RWPE1 (cell line): ENCODE measurements around the gene BFSP1.

ENCODE experiments used
- CTCF ChIA-PET: fragments of 350-600 bp; sonication (Branson Sonifier 250); formaldehyde crosslinking; extraction: SDS; loops from one replicate; lab custom pipeline; 2021; lab: Yijun Ruan, JAX
- POLR2A ChIA-PET: fragments of 400-600 bp; formaldehyde crosslinking; extraction: SDS; loops from one replicate; lab custom pipeline; 2020; ENCODE audit warnings: antibody characterized with exemption; ENCODE audit not compliant: low non-redundant PET; lab: Yijun Ruan, JAX
- DNase-seq: peaks from one replicate; pipeline ENCODE4 v3.0.0; 2012; ENCODE audit warnings: low spot score
- H3K27ac ChIP-seq: fragments of 450-650 bp; 2 replicates; pipeline ENCODE4 v1.5.1; 2017
- TF ChIP-seq, protein P1 (sequence below): fragments of 450-650 bp; conservative IDR thresholded peaks from 2 replicates; pipeline ENCODE4 v1.5.1; 2017; ENCODE audit warnings: low read depth, mild to moderate bottlenecking

The BFSP1 gene

DNA sequence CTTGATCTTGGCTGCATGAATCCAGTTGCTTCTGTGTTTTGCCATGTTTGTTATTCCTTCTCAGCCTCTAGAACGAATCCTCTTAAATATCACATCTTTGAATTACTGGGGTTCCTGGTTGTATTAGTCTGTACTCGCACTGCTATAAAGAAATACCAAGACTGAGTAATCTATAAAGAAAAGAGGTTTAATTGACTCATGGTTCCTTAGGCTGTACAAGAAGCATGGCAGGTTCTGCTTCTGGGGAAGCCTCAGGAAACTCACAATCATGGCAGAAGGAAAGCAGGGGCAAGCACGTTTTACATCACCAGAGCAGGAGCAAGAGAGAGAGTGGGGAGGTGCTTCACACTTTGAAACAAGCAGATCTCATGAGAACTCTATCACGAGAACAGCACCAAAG, 18.0 kb upstream of the BFSP1 start:
- ChIA-PET CTCF (interaction anchor here (0.8 kb wide), 1 partner anchor 46 kb away, joined by 3 read pairs; no protein-coding TSS in a partner anchor), POLR2A (no interaction called here)
- no peak for DNase-seq
- TF ChIP-seq, protein P1, sequence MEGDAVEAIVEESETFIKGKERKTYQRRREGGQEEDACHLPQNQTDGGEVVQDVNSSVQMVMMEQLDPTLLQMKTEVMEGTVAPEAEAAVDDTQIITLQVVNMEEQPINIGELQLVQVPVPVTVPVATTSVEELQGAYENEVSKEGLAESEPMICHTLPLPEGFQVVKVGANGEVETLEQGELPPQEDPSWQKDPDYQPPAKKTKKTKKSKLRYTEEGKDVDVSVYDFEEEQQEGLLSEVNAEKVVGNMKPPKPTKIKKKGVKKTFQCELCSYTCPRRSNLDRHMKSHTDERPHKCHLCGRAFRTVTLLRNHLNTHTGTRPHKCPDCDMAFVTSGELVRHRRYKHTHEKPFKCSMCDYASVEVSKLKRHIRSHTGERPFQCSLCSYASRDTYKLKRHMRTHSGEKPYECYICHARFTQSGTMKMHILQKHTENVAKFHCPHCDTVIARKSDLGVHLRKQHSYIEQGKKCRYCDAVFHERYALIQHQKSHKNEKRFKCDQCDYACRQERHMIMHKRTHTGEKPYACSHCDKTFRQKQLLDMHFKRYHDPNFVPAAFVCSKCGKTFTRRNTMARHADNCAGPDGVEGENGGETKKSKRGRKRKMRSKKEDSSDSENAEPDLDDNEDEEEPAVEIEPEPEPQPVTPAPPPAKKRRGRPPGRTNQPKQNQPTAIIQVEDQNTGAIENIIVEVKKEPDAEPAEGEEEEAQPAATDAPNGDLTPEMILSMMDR: no peak
- no peak overlapping the region for H3K27ac ChIP-seq

DNA sequence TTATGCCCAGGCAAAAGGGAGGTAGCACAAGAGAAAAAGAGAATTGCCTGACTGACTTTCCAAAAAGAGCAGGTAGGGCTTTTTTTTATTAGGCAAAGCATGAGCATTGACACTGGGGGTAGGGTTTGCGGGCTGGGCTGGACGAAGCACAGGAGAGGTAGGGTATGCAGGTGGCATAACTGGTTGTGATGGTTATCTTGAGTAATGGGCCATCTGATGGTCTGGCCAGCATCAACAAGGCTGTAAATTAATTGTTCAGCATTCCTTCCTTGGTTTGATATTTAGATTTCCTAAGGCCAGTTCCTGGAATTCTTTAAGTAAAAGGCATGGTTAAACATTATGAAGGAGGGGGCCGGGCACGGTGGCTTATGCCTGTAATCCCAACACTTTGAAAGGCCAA, 13.9 kb upstream of the BFSP1 start:
- POLR2A ChIA-PET: no interaction called here
- no peak for DNase-seq
- CTCF ChIA-PET: interaction anchor here (0.7 kb wide), 1 partner anchor 24 kb away, joined by 3 read pairs; no protein-coding TSS in a partner anchor
- TF ChIP-seq, protein P1: no peak
- no peak overlapping the region for H3K27ac ChIP-seq

DNA sequence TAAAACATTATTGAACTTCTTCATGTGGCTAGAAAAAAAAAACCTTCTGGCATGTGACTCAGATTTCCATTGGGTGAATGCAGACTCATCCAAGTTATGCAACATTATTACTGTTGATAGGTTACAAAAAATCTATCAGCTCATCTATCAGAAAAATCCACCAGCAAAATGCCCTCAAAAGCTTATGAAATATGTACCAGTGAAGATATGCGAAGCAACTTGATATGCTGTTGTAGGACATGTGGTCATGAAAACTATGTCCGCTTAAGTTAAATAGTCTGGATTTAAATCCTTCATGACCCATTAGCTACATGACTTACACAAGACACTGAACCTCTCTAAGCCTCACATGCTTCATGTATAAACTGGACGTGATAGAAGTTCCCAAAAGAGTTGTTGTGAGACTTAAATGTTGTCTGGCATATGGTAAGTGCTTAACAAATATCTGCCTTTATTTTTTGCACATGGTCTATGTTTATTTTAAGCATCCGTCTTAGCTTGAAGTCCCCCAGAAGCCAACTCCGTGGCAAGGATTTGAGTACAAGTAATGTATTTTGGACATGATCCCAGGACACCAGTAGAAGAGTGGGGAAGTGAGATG, 12.5 kb upstream of the BFSP1 start:
- H3K27ac ChIP-seq: no peak overlapping the region
- TF ChIP-seq, protein P1: no peak
- ChIA-PET POLR2A (interaction anchor here (0.5 to 0.6 kb wide), 2 partner anchors 11 to 26 kb away, joined by 3 to 4 read pairs; partner anchors contain the start of gene DSTN), CTCF (interaction anchor here (1.5 kb wide), 1 partner anchor 73 kb away, joined by 3 read pairs; no protein-coding TSS in a partner anchor)
- no peak for DNase-seq

DNA sequence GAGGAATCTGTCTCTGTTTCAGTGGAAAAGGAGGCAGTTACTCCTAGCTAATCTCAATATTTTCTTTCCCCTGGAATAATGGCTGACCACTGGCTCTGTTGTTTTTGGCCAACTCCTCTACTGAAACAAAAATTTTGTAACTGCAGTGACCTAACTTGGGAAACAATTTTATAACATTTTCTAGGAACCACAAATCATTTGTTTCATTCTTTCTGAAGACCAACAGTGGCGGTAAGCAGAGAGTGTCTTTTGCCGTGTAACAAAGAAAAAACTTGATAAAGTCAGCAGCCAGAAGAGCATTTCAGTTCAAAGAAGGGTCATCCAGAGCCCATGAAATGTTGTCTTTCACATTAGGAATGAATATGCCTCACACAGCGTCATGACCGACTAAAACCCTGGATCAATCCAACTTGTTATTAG, 11.8 kb upstream of the BFSP1 start:
- CTCF ChIA-PET: interaction anchor here (0.9 to 1.5 kb wide), 2 partner anchors 9 to 74 kb away, joined by 3 read pairs; no protein-coding TSS in a partner anchor
- H3K27ac ChIP-seq: no peak overlapping the region
- no peak for DNase-seq
- TF ChIP-seq, protein P1: no peak
- POLR2A ChIA-PET: interaction anchor here (0.5 to 0.6 kb wide), 2 partner anchors 12 to 27 kb away, joined by 3 to 4 read pairs; partner anchors contain the start of gene DSTN

DNA sequence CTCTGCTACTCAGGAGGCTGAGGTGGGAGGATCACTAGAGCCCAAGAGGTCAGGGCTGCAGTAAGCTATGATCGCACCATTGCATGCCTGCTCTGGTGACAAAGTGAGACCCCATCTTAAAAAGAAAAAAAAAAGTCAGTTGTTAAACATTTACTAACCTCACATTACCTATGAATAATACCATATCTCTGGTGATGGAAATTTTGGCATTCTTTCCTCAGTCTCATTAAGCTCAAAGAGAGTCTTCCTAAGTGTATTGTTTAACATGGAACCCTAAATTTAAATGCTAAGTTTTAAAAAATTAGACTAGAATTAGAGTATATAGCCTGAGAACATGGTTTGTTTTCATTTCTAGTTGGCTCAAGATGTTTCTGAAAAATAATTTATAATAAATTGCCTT, 11.3 kb upstream of the BFSP1 start:
- no peak for DNase-seq
- POLR2A ChIA-PET: no interaction called here
- no peak overlapping the region for H3K27ac ChIP-seq
- CTCF ChIA-PET: interaction anchor here (0.9 kb wide), 1 partner anchor 8 kb away, joined by 3 read pairs; no protein-coding TSS in a partner anchor
- TF ChIP-seq, protein P1: no peak

DNA sequence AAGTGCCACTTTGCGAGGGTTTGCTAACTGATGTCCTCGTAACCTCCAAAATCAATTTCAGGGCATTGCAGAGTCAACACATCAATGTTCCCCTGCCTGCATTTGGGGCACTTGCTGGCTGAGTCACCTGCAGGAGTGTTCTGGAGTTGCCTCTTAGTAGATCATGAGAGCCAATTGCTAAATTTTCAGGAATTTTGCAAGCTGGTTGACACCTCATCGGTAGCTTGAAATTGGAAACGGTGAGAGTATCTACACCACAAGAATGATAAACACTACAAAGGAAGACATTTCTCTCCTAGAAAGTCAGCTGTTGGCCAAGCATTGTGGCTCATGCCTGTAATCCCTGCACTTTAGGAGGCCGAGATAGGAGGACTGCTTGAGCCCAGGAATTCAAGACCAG, 10.8 kb upstream of the BFSP1 start:
- ChIA-PET CTCF (interaction anchor here (0.9 to 1.5 kb wide), 2 partner anchors 8 to 15 kb away, joined by 3 to 5 read pairs; no protein-coding TSS in a partner anchor), POLR2A (no interaction called here)
- H3K27ac ChIP-seq: no peak overlapping the region
- DNase-seq: no peak
- TF ChIP-seq, protein P1: no peak
